Sigmoid colon (tissue), 7 donors: ENCODE measurements around the gene PRKX. TPM values are rescaled to one million over a fixed set of nuclear protein-coding genes. Genes with fewer than 3 reads are reported as not detected.
"Not testable (repeated sequence)": the region's sequence is repeated elsewhere in the genome, so short reads cannot be mapped to it uniquely, and the experiment has no call there.

Experiments used
- DNase-seq: peaks from one replicate; pipeline ENCODE4 v3.0.0-alpha.2; 2019
- H3K27ac ChIP-seq, 4 donors: fragments of 200-600 bp; sonication (generic); one replicate each; pipeline ENCODE4 v1.5.1; 2016 to 2019; ENCODE audit warnings: mild to moderate bottlenecking in 1 of 4
- H3K27me3 ChIP-seq, 3 donors: fragments of 200-600 bp; sonication (generic); one replicate each; pipeline ENCODE4 v1.5.1; 2019; ENCODE audit warnings: mild to moderate bottlenecking in 1 of 3
- H3K36me3 ChIP-seq, 4 donors: fragments of 200-600 bp; sonication (generic); one replicate each; pipeline ENCODE4 v1.5.1; 2016 to 2019
- H3K4me1 ChIP-seq, 4 donors: fragments of 200-600 bp; sonication (generic); one replicate each; pipeline ENCODE4 v1.5.1; 2017 to 2019
- H3K4me3 ChIP-seq, 4 donors: fragments of 200-600 bp; sonication (generic); one replicate each; pipeline ENCODE4 v1.5.1; 2017 to 2019; ENCODE audit warnings: mild to moderate bottlenecking in 2 of 4, moderate library complexity in 1 of 4
- H3K9me3 ChIP-seq, 4 donors: fragments of 200-600 bp in 3 of 4; sonication (generic) in 3 of 4; one replicate each; pipeline versions ENCODE4 v1.5.1 to v1.6.1; 2013 to 2019
- EP300 ChIP-seq, 4 donors: sonication (generic); formaldehyde crosslinking; IDR thresholded peaks; one replicate each; pipeline ENCODE4 v1.6.1; 2017; ENCODE audit warnings: antibody characterized with exemption in 4 of 4
- POLR2A ChIP-seq, 2 donors: fragments of 450-650 bp; IDR thresholded peaks; one replicate each; pipeline ENCODE4 v1.6.1; 2016; ENCODE audit warnings: antibody characterized with exemption in 2 of 2, mild to moderate bottlenecking in 2 of 2, moderate library complexity in 2 of 2
- POLR2AphosphoS5 ChIP-seq, 4 donors: sonication (generic); formaldehyde crosslinking; IDR thresholded peaks; one replicate each; pipeline ENCODE4 v1.6.1; 2017; ENCODE audit warnings: antibody characterized with exemption in 4 of 4
- WGBS, 2 donors: extraction: QIAGEN DNeasy Blood & Tissue Kit; methylation state at CpG; one replicate each; pipeline ENCODE4 v1.1.7; 2013; 5-methylcytosine and 5-hydroxymethylcytosine counted together
- intact Hi-C: fragments of 100-400 bp; cut with DNase I; formaldehyde crosslinking; loops from one replicate; pipeline ENCODE4 v1.15.1; 2023
- polyA plus RNA-seq, 3 donors: library from polyadenylated mRNA; stranded (reverse); fragments of 200-250 nt; gene quantifications; one replicate each; pipeline ENCODE4 v1.2.3, GENCODE V29; 2013
- total RNA-seq, 4 donors: library from RNA; depleted of rRNA; stranded (reverse); fragments of >200 nt; gene quantifications; one replicate each; pipeline ENCODE4 v1.1.0, GENCODE V29; 2016
- TF ChIP-seq, protein P1 (sequence below), 4 experiments: fragments of 450-650 bp in 3 of 4; fragments of 200-600 bp in 1 of 4; IDR thresholded peaks; one replicate each; pipeline ENCODE4 v1.5.1; 2016 to 2019; ENCODE audit warnings: antibody characterized with exemption in 4 of 4, mild to moderate bottlenecking in 3 of 4, moderate library complexity in 2 of 4
- donor health status: healthy with polysubstance abuse.
- donor health status: Bipolar disorder and iron deficiency.
- donor health status: healthy.

Gene PRKX
- total and polyA plus RNA-seq, 7 donors: 3.5 to 10.6 (median 6.9) TPM

DNA sequence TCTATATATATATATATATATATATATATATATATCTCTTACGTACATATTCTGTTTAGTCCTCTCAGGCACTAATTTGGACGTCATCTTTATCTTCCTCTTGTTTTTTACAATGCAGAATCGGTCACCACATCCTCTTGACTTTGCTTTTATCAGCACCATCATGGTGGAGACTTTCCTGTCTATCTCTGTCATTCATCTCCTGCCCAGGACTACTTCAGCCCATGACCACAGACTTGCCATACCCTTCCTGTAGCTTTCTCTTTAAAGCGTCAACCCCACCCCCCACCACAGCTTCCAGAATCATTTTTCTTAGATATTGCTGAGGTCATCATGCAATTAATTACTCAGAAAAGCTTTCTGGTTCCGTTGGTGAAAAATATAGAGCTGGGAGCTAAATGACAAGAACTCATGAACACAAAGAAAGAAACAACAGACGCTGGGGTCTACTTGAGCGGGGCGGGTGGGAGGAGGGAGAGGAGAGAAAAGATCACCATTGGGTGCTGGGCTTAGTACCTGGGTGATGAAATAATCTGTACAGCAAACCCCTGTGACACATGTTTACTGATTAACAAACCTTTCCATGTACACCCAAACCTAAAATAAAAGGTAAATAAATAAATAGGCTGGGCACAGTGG is 30.5 kb upstream of the PRKX start:
- H3K36me3 ChIP-seq: no peaks in the 10 kb centered on the region
- TF ChIP-seq POLR2AphosphoS5 (IDR thresholded peaks at IDR 0.05): no peak
- TF ChIP-seq EP300 (IDR thresholded peaks at IDR 0.05): no peak
- no peak for TF ChIP-seq POLR2A (IDR thresholded peaks at IDR 0.05)
- TF ChIP-seq, protein P1, sequence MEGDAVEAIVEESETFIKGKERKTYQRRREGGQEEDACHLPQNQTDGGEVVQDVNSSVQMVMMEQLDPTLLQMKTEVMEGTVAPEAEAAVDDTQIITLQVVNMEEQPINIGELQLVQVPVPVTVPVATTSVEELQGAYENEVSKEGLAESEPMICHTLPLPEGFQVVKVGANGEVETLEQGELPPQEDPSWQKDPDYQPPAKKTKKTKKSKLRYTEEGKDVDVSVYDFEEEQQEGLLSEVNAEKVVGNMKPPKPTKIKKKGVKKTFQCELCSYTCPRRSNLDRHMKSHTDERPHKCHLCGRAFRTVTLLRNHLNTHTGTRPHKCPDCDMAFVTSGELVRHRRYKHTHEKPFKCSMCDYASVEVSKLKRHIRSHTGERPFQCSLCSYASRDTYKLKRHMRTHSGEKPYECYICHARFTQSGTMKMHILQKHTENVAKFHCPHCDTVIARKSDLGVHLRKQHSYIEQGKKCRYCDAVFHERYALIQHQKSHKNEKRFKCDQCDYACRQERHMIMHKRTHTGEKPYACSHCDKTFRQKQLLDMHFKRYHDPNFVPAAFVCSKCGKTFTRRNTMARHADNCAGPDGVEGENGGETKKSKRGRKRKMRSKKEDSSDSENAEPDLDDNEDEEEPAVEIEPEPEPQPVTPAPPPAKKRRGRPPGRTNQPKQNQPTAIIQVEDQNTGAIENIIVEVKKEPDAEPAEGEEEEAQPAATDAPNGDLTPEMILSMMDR (IDR thresholded peaks at IDR 0.05): no peak
- no peak overlapping the region for H3K27ac ChIP-seq
- no peak overlapping the region for H3K4me3 ChIP-seq
- H3K27me3 ChIP-seq: no peaks in the 10 kb centered on the region
- 50 to 59% methylated on average over 8 of the region's 8 CpGs for WGBS, 2 donors
- no peaks in the 10 kb centered on the region for H3K9me3 ChIP-seq
- DNase-seq: no peak
- H3K4me1 ChIP-seq: no peaks in the 10 kb centered on the region
- intact Hi-C loops: no loop called here

DNA sequence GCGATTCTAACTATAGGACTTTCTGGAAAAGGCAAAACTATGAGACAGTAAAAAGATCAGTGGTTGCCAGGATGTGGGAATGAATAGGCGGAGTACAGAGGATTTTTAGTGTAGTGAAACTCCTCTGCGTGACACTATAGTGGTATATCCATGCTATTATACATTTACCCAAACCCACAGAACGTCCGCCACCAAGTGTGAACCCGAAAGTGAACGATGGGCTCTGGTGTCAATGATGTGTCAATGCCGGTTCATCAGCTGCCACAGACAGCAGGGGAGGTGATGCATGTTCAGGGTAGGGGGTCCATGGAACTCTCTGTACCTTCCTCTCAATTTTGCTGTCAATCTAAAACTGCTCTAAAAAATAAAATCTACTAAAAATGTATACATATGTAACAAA is 27.5 kb upstream of the PRKX start:
- H3K36me3 ChIP-seq, H3K4me3 ChIP-seq, DNase-seq, H3K4me1 ChIP-seq, H3K27ac ChIP-seq, intact Hi-C loops, H3K9me3 ChIP-seq, H3K27me3 ChIP-seq: not testable (repeated sequence)
- WGBS, 2 donors: 84 to 97% methylated on average over 8 of the region's 8 CpGs

DNA sequence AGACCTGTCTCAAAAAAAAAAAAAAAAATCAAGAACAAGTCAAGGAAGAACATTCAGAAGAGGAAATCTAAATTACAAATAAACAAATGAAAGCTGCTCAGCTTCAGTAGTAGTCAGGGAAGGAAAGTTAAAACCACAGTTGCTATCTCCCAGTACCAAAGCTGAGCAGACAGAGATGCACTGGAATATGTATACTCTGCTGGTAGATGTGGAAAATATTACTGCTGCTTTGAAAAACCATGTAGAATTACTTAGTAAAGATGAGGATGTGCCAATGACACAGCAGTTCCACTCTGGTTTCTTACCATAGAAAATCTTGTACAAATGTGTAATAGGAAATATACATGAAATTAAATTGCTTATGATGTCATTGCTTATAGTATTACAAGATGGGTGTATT is 25.1 kb upstream of the PRKX start:
- H3K27me3 ChIP-seq: no peaks in the 10 kb centered on the region
- intact Hi-C loops: no loop called here
- TF ChIP-seq, protein P1 (IDR thresholded peaks at IDR 0.05): no peak
- no peak for TF ChIP-seq POLR2A (IDR thresholded peaks at IDR 0.05)
- no peak for TF ChIP-seq POLR2AphosphoS5 (IDR thresholded peaks at IDR 0.05)
- no peak for TF ChIP-seq EP300 (IDR thresholded peaks at IDR 0.05)

DNA sequence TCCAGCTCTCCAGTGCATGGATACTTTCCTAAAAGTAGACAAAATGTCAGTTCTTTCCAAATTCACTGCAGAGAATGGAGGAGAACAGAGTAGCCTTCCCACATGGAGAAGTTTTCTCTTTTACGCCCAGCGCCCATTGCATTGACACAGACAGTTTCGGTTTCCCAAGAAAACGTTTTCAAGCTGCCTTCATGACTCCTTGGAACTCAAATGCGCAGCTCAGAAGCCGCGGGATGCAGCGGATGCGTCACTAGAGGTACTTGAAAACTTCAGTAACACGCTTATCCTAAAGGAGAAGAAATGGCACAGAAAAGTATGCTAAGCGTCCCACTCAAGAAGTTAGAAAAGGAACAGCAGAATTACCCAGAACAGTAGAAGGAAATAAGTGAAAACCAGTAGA is 23.1 kb upstream of the PRKX start:
- H3K36me3 ChIP-seq, H3K27me3 ChIP-seq, H3K4me3 ChIP-seq, H3K9me3 ChIP-seq, H3K4me1 ChIP-seq, intact Hi-C loops, H3K27ac ChIP-seq, DNase-seq: not testable (repeated sequence)
- 88 to 89% methylated on average over 11 of the region's 11 CpGs for WGBS, 2 donors

More for the DNA sequence above, 25.1 kb upstream of the PRKX start:
- Histone ChIP-seq H3K36me3 (no peaks in the 10 kb centered on the region), H3K9me3 (no peaks in the 10 kb centered on the region), H3K27ac (no peak overlapping the region), H3K4me3 (no peak overlapping the region), H3K4me1 (no peaks in the 10 kb centered on the region)
- no peak for DNase-seq

DNA sequence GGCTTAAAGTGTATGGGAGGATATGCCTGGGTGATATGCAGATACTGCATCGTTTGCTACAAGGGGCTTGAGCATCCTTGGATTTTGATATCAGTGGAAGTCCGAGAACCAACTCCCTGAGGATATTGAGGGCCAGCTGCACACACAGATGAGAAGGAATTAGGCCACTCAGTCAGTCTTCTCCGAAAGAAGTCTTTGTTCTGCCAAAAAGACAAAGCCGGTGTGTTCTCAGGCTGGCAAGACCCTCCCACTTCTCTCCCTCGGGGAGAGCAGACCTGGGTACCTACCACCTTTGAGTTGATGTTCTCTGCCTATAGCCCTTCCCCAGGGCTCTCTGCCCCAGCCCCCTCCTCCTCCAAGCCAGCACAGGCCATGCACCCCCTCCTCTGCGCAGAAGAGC is 22.4 kb upstream of the PRKX start:
- H3K9me3 ChIP-seq, H3K27me3 ChIP-seq, DNase-seq, intact Hi-C loops, H3K27ac ChIP-seq, H3K4me1 ChIP-seq, H3K4me3 ChIP-seq, H3K36me3 ChIP-seq: not testable (repeated sequence)
- WGBS, 2 donors: 84 to 86% methylated on average over 6 of the region's 6 CpGs

DNA sequence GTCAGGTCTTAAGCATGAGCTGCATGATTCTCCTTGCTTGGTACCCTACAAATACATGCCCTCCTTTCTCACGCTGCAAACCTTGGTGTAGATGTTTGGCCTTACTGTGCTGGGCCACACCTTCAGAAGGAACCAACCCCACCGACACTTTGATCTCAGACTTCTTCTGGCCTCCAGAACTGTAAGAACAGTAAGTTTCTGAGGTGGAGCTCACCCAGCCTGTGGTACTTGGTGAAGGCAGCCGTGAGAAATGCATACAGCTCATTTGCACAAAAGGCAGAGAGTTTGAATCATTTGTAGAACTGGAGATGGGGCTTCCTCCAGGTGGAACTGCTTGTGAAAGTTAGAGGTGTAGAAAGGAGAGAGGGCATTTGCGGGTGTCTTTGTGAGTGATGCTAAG is 21.0 kb upstream of the PRKX start:
- 84 to 91% methylated on average over 4 of the region's 4 CpGs for WGBS, 2 donors
- H3K27me3 ChIP-seq, H3K27ac ChIP-seq, H3K36me3 ChIP-seq, H3K4me3 ChIP-seq, H3K4me1 ChIP-seq, intact Hi-C loops, H3K9me3 ChIP-seq, DNase-seq: not testable (repeated sequence)

DNA sequence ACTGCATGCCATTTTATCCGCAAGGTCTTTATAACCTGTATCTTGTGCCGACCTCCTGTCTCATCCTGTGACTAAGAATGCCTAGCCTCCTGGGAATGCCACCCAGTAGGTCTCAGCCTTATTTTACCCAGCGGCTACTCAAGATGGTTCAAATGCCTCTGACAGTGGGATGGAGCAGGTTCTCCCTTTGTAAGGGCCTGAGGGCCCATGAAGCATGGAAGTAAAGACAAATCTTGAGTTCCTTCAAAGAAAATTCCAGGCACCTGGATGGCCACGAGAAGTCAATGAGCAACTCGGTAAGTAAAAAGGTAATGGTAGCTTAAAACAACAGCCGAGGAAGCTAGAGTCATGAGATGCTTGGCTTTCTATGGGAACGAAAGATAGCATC is 19.6 kb upstream of the PRKX start:
- WGBS, 2 donors: 94 to 97% methylated on average over 7 of the region's 7 CpGs
- intact Hi-C loops: no loop called here
- TF ChIP-seq, protein P1 (IDR thresholded peaks at IDR 0.05): no peak
- no peak for TF ChIP-seq EP300 (IDR thresholded peaks at IDR 0.05)
- TF ChIP-seq POLR2AphosphoS5 (IDR thresholded peaks at IDR 0.05): no peak
- no peak for TF ChIP-seq POLR2A (IDR thresholded peaks at IDR 0.05)

DNA sequence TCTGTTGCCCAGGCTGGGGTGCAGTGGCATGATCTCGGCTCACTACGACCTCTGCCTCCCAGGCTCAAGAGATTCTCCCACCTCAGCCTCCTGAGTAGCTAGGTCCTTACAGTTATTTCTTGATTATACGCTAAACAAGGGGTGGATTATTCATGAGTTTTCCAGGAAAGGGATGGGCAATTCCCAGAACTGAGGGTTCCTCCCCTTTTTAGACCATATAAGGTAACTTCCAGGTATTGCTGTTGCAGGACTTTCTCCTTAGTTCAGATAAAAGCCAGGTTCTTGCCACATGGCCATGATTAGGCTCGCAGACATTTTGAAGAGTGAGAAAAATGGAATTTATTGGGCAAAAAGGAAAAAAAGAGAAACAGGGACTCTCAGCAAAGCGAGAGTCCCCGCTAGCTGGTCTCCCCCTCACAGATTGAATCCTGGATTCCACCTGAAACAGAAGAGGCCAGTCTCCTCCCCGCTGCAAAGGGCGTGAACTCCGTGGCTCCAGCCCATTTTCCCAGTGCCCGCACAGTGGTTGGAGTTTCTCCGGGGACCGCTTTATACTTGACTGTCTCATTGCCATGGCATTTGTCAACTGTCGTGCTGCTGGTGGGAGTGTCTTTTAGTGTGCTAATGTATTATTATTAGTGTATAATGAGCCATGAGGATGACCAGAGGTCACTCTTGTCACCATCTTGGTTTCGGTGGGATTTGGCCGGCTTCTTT is 19.0 kb upstream of the PRKX start:
- 82 to 96% methylated on average over 15 of the region's 15 CpGs for WGBS, 2 donors
- intact Hi-C loops, DNase-seq, H3K27ac ChIP-seq, H3K4me3 ChIP-seq, H3K4me1 ChIP-seq, H3K9me3 ChIP-seq, H3K27me3 ChIP-seq, H3K36me3 ChIP-seq: not testable (repeated sequence)

More for the DNA sequence above, 19.6 kb upstream of the PRKX start:
- no peak for DNase-seq
- no peak overlapping the region for H3K27ac ChIP-seq
- no peaks in the 10 kb centered on the region for H3K9me3 ChIP-seq
- H3K27me3 ChIP-seq: no peaks in the 10 kb centered on the region
- H3K36me3 ChIP-seq: no peaks in the 10 kb centered on the region
- H3K4me3 ChIP-seq: no peak overlapping the region
- no peaks in the 10 kb centered on the region for H3K4me1 ChIP-seq
